HEK293T (cell line): ENCODE data around the gene SLC23A1.

Experiments
- FOXM1 ChIP-seq: fragments of 450-650 bp; IDR thresholded peaks from 2 replicates; pipeline ENCODE4 v1.6.1; 2017; ENCODE audit warnings: mild to moderate bottlenecking, borderline replicate concordance
- LEF1 ChIP-seq: fragments of 450-650 bp; IDR thresholded peaks from 2 replicates; pipeline ENCODE4 v1.6.1; 2017; ENCODE audit warnings: mild to moderate bottlenecking, borderline replicate concordance

- TF ChIP-seq FOXM1 (no peak), LEF1 (no peak)
Measured at GRCh38 chr5:139394123-139394653, 11.1 kb upstream of the SLC23A1 start.
